IPS-NIHi11 (cell line): ENCODE results near the gene MRGPRD.

Experiments used
- DNase-seq: peaks from one replicate; pipeline ENCODE4 v3.0.0; 2012; ENCODE audit warnings: mixed read lengths, low spot score

MRGPRD gene

GRCh38 chr11:68930991-68931855 is 49.6 kb downstream of the MRGPRD start:
- no peak for DNase-seq
